HL-60 (cell line): ENCODE measurements around the gene AP2A2.

ENCODE experiments used
- DNase-seq, 2 experiments: peaks; one replicate each; pipeline ENCODE4 v3.0.0-alpha.2; 2010 to 2020; ENCODE audit warnings: low read depth in 1 of 2, low spot score in 1 of 2
- H3K27ac ChIP-seq: fragments of 250-450 bp; sonication (Bioruptor Pico); replicated peaks from 2 replicates; pipeline ENCODE4 v1.5.1; 2020; ENCODE audit warnings: mild to moderate bottlenecking, moderate library complexity
- H3K27me3 ChIP-seq: fragments of 250-450 bp; sonication (Bioruptor Pico); 2 replicates; pipeline ENCODE4 v1.5.1; 2021; ENCODE audit warnings: mild to moderate bottlenecking, moderate library complexity; ENCODE audit not compliant: insufficient read depth, poor library complexity, severe bottlenecking
- H3K4me3 ChIP-seq: replicated peaks from 2 replicates; pipeline ENCODE4 v1.5.1; 2011; ENCODE audit warnings: mild to moderate bottlenecking, control low read depth, low read length; ENCODE audit not compliant: insufficient read depth
- GABPA ChIP-seq: IDR thresholded peaks from 2 replicates; pipeline ENCODE4 v1.6.1; 2012; ENCODE audit warnings: low read depth
- POLR2AphosphoS5 ChIP-seq: IDR thresholded peaks from 2 replicates; pipeline ENCODE4 v1.6.1; 2012; ENCODE audit warnings: low read depth
- REST ChIP-seq: IDR thresholded peaks from 2 replicates; pipeline ENCODE4 v1.6.1; 2012; ENCODE audit warnings: low read depth; ENCODE audit not compliant: insufficient replicate concordance
- SPI1 ChIP-seq: IDR thresholded peaks from 2 replicates; pipeline ENCODE4 v1.6.1; 2012; ENCODE audit warnings: low read depth, mild to moderate bottlenecking, borderline replicate concordance
- TF ChIP-seq, protein P1 (sequence below): IDR thresholded peaks from one replicate; pipeline ENCODE4 v1.5.1; 2011; ENCODE audit warnings: low read length, control low read depth, inconsistent platforms; ENCODE audit not compliant: insufficient read depth

Gene AP2A2

GRCh38 chr11:911890-912219 is 13.8 kb upstream of the AP2A2 start:
- Histone ChIP-seq H3K4me3 (no peak overlapping the region), H3K27ac (peak overlapping the region; percentile 83), H3K27me3 (no peaks in the 10 kb centered on the region)
- no peak for DNase-seq
- no peak for TF ChIP-seq REST
- TF ChIP-seq POLR2AphosphoS5: no peak
- no peak for TF ChIP-seq SPI1
- TF ChIP-seq, protein P1, sequence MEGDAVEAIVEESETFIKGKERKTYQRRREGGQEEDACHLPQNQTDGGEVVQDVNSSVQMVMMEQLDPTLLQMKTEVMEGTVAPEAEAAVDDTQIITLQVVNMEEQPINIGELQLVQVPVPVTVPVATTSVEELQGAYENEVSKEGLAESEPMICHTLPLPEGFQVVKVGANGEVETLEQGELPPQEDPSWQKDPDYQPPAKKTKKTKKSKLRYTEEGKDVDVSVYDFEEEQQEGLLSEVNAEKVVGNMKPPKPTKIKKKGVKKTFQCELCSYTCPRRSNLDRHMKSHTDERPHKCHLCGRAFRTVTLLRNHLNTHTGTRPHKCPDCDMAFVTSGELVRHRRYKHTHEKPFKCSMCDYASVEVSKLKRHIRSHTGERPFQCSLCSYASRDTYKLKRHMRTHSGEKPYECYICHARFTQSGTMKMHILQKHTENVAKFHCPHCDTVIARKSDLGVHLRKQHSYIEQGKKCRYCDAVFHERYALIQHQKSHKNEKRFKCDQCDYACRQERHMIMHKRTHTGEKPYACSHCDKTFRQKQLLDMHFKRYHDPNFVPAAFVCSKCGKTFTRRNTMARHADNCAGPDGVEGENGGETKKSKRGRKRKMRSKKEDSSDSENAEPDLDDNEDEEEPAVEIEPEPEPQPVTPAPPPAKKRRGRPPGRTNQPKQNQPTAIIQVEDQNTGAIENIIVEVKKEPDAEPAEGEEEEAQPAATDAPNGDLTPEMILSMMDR: no peak
- TF ChIP-seq GABPA: no peak

- Histone ChIP-seq H3K27ac (peak overlapping the region; percentile 83; the same call in 1 of the 2 replicates), H3K4me3 (no peak overlapping the region), H3K27me3 (no peaks in the 10 kb centered on the region)
- DNase-seq: no peak
- TF ChIP-seq REST (no peak), POLR2AphosphoS5 (no peak), GABPA (no peak), SPI1 (no peak)
- TF ChIP-seq, protein P1: no peak
Measured at GRCh38 chr11:912266-912665, 13.4 kb upstream of the AP2A2 start.

GRCh38 chr11:913043-913442 is 12.6 kb upstream of the AP2A2 start:
- no peak for DNase-seq
- no peaks in the 10 kb centered on the region for H3K27me3 ChIP-seq
- no peak overlapping the region for H3K4me3 ChIP-seq
- no peak for TF ChIP-seq REST
- no peak for TF ChIP-seq SPI1
- TF ChIP-seq, protein P1: no peak
- TF ChIP-seq POLR2AphosphoS5: no peak
- TF ChIP-seq GABPA: no peak
- no peak overlapping the region for H3K27ac ChIP-seq
